ENCODE measurements around the gene PNMA8A.

GRCh38 chr19:46461537-46461936 is 9.8 kb downstream of the PNMA8A start:
- no peak for TF ChIP-seq CTCF (conservative IDR thresholded peaks at IDR 0.05 in 1 of 2, IDR thresholded peaks at IDR 0.05 in 1 of 2; ENCODE audit: extremely low read depth in 1 of 2, insufficient read depth in 1 of 2, low read depth in 1 of 2, low read length in 2 of 2)
- no peak for TF ChIP-seq EZH2 (IDR thresholded peaks at IDR 0.05; ENCODE audit: borderline replicate concordance, low read length)

Data from mammary epithelial cell (primary cell).